Activated naive CD4-positive, alpha-beta T cell (primary cell): ENCODE measurements around the gene ID4.

ENCODE experiments used
- DNase-seq, 4 experiments: peaks; one replicate each; lab custom pipeline; 2025; lab: John Stamatoyannopoulos, UW

ID4 gene, protein sequence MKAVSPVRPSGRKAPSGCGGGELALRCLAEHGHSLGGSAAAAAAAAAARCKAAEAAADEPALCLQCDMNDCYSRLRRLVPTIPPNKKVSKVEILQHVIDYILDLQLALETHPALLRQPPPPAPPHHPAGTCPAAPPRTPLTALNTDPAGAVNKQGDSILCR

GRCh38 chr6:19836799-19837510 lies at the start of gene ID4:
Gene ID4, plus strand, starts transcription at chr6:19837370. Its CDS starts 385 bp downstream, at chr6:19837755.
- no peak for DNase-seq

GRCh38 chr6:19788686-19789085 lies 48.5 kb upstream of the ID4 start:
- DNase-seq: no peak

DNA sequence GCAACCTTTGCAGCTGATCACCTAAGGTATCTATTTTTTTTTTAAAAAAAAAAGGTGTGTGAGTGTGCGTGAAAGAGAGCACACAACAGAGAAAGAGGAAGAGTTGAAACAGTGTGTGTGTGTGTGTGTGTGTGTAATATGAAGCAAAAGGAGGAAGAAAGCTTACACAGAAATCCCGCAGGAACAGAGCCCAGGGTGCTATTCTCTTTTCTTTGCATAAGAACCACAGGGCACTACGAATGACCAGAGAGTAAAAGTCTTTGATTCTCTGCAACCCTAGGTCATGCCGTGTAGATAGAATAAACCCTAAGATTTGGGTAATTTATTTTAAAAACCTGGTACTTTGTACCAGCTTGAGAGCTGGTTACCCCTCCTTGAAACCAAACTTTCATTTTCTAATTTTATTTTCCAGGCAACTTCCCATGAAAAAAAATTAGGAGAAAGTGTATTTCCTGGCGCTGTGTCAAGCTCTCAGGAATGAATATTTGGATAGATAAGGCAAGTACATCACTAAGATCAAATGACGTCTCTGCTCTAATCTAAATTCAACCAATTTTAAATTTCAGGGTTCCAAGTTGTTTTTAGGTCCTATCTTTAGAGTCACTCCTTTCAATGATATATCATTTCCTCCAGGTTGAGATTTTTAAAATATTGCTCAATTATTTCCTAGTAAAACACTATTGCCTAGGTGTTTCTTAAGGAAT lies 47.9 kb upstream of the ID4 start:
- DNase-seq: no peak

- no peak for DNase-seq
Observed at GRCh38 chr6:19791267-19791666, 45.9 kb upstream of the ID4 start.

DNA sequence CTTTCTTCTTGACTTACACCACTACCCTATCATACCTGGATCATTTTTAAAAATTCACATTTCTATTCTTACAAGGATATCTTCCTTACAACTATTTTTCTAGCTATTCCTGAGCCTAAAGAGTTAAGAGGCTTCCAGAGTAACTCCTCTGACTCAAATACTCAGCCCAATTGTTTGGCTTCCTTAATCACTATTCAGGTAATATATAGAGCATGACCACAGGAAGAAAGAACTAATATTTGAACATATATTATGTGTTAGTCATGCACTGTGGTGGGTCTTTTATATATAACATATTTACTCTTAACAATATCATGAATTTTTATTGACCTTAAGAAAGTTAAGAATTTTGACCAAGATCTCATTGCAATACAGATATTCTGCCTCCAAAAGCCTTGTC lies 42.0 kb upstream of the ID4 start:
- DNase-seq: no peak

DNA sequence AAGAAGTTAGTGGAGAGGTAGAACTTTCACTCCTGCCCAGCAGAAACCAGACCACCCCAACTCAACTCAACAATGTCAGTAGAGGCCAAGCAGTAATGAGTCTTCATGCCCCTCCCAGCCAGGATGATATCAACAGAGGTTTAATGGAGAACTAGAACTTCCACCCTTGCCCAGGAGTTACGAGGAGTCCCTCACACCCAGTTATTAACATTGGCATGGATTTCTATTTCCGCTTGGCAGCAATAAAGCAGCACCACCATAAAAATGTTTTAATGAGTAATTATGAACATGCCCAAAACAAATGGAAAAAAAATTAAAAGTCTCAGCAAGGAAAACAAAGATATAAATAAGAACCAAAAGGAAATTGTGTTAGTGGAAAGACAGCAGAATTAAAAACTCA lies 40.7 kb upstream of the ID4 start:
- no peak for DNase-seq

DNA sequence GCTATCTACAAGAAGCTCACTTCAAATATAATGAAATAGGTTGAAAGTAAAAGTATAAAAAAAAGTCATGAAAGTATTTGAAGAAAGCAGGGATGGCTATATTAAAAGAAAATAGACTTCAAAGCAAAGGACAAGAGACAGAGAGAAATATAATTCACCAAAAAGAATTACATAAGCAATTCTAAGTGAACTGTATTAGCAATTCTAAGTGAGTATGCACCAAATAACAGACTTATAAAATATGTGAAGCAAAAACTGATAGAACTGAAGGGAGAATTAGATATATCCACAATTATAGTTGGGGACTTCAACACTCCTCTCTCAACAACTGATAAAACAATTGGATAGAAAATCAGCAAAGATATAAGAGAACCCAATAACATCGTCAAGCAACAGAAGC lies 38.8 kb upstream of the ID4 start:
- DNase-seq: no peak

- DNase-seq: no peak
Observed at GRCh38 chr6:19802656-19803055, 34.5 kb upstream of the ID4 start.

- no peak for DNase-seq
Observed at GRCh38 chr6:19803331-19804204, 33.6 kb upstream of the ID4 start.

- peak in 1 of 4 experiments; percentile 7 for DNase-seq
Observed at GRCh38 chr6:19804205-19805128, 32.7 kb upstream of the ID4 start.

GRCh38 chr6:19805129-19805481 lies 32.1 kb upstream of the ID4 start:
- no peak for DNase-seq

DNA sequence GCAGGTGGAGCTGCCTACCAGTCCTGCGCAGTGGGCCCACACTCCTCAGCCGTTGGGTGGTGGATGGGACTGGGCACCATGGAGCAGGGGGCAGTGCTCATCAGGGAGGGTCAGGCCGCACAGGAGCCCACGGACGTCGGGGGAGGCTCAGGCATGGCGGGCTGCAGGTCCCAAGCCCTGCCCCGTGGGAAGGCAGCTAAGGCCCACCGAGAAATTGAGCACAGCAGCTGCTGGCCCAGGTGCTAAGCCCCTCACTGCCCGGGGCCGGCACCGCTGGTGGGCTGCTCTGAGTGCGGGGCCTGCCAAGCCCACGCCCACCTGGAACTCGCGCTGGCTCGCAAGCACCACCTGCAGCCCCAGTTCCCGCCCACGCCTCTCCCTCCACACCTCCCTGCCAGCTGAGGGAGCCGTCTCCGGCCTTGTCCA lies 30.2 kb upstream of the ID4 start:
- DNase-seq: no peak

DNA sequence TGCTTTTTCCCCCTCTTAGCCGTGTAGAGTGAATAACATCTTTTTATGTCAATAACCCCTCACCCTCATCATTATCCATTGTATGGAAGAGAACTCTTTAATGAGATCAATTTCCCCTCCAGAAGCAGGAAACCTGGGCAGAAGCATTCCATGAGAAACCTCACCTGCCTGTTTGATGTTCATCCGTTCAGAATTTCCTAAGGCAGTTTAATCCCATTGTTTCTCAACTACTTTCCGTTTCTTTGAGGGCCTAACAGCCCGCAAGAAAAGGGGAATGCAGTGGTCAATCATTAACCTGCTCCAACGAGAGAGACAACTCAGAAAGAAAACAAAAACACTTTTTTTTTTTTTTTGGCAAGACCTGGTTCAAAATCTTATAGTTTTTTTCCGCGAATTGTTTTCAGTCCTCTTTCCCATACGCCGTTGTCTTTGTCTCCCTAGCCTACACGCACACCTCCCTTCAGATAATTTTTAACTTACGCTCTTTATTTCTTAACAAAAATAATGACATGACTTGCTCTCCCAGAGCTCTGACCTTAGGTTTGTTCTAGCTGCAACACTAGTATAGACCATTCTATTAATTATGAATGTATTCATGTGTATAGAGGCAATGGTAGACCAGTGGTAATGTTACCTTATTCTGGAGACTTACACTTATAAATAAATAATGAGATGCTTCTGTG lies 25.6 kb upstream of the ID4 start:
- DNase-seq: no peak

DNA sequence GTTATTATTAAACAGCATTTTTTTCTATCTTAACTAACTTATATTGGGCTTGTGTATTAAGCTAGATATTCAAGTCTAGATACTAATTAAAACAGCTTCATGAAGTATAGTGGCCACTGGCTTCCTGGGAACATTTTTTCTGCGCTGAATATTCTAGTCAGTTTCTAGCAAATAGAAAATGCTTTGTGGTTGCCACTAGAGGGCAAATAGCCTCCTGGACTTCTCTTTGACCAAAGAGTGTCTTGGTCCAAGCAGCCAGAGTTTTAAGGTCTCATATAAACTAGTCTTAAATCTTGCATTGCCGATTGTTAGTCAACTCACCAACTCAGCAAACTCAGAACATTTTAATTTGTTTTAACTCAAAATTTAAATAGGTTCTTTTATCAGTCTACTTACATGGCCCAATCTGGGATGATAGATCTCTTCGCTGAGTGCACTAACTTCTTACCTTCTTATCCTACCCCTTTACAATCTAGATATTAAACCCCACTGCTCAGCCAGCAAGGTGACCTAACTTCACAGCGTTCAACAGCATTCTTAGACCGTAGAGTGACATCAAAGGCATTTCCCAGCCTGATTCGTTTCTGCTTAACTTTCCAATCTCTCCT lies 24.6 kb upstream of the ID4 start:
- no peak for DNase-seq

DNA sequence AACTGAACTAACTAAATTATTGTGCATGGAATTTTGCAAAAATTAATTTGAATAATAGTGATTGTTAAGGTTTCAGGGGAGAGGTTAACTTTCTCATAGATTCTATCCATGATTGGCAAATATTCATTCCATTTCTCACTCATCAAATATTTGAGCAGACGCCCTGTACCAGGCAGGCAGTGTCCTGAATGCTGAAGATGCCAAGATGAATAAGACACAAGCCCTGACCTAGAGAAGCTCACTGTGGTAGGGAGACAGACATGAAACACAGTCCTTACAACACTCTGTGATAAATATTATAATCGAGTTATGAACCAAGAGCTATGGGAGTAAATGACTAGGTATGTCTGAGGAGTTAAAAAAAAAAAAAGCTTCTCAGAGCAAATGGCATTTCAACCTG lies 18.4 kb upstream of the ID4 start:
- DNase-seq: no peak

- DNase-seq: no peak
Observed at GRCh38 chr6:19824058-19824807, 12.9 kb upstream of the ID4 start.

GRCh38 chr6:19827247-19827646 lies 9.9 kb upstream of the ID4 start:
- DNase-seq: no peak

- DNase-seq: no peak
Observed at GRCh38 chr6:19827903-19828302, 9.3 kb upstream of the ID4 start.

DNA sequence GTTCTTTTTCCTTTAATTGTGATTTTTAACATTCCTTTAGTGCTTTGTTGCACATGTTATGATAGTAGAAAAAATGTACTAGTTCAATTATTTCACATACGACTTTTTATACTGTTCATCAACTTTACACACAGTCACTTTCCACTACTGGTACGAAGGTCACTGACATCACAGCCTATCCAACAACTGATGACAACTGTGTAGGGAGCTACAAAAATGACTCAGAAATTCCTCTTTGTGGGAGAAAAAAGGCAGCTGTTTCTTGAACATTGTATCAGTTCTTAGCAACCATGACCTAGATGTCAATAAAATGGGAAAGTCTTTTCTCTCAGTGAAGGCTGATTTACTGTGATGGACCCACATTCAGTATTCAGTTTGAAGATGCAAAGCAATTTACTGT lies 7.0 kb upstream of the ID4 start:
- no peak for DNase-seq

- DNase-seq: no peak
Observed at GRCh38 chr6:19831358-19831757, 5.8 kb upstream of the ID4 start.
